SIG-M5 treated with dmso at 0.1 percent for 504 hours (cell line): ENCODE results near the gene TLX1.
"Not testable (repeated sequence)": the region's sequence is repeated elsewhere in the genome, so short reads cannot be mapped to it uniquely, and the experiment has no call there.

ENCODE experiments used
- DNase-seq: peaks from one replicate; lab custom pipeline; 2025; ENCODE audit not compliant: unreplicated experiment; lab: John Stamatoyannopoulos, UW

TLX1 gene

DNA sequence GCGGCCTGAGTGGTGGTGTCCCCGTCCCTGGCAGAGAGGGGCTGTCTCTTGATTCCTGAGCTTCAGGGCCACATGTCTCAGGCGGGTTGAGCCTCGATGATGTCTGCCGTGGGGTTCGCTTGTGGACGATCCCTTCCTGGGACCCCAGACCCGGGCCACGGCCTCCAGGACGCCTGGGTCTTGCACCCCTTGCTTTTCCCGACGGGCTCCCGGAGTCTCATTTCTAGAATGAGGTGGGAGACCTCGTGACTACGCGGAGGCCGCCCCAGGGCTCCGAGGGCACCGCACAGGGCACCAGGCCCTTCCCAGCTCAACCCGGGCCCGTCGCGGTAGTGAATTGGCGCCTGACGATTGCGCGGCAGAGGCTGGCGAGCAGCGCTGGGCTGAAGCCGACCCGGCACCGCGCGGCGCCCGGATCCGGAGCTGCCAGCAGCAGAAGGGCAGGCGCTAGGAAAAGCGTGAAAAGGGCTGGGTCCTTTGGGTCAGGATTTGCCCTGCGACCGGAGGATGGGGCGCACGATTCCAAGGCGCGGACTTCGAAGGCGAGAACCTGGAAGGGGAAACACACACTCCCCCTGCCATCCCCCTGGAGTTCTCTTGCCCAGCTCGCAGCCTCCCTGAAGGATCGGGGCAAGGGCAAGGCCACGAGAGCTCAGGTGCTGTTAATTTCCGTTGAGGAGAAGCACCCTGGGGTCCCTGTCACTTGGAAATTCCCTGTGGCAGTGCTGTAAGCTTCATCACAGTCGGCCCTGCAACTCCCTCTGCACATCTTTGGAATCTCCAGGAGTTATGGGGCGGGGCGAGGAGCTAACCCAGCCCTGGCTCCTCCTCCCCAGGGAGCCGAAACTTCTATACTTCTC lies 15.5 kb downstream of the TLX1 start:
- DNase-seq: no peak

GRCh38 chr10:101151395-101151794 lies 20.3 kb downstream of the TLX1 start:
- DNase-seq: no peak

GRCh38 chr10:101152316-101152715 lies 21.2 kb downstream of the TLX1 start:
- DNase-seq: no peak

- not testable (repeated sequence) for DNase-seq
These were observed 23.4 kb downstream of the TLX1 start for GRCh38 chr10:101154506-101154905.

DNA sequence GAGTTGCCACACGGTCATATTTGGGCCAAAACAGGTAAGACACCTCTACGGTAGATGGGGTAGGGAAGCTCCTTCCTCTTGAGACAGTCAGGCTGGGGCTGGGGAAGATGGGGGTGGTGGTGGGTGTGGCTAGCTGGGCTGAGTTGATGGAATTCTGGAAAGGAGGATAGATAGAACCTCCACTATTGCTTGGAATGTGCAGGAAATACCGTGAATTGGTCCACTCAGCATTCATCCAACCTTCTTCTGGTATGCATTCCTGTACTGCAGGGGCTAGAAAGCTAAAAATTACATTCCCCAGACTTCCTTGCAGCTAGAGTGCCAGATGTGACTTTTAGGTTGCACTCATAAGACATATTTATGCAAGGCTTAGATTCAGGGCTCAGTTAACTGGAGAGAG lies 24.8 kb downstream of the TLX1 start:
- no peak for DNase-seq

DNA sequence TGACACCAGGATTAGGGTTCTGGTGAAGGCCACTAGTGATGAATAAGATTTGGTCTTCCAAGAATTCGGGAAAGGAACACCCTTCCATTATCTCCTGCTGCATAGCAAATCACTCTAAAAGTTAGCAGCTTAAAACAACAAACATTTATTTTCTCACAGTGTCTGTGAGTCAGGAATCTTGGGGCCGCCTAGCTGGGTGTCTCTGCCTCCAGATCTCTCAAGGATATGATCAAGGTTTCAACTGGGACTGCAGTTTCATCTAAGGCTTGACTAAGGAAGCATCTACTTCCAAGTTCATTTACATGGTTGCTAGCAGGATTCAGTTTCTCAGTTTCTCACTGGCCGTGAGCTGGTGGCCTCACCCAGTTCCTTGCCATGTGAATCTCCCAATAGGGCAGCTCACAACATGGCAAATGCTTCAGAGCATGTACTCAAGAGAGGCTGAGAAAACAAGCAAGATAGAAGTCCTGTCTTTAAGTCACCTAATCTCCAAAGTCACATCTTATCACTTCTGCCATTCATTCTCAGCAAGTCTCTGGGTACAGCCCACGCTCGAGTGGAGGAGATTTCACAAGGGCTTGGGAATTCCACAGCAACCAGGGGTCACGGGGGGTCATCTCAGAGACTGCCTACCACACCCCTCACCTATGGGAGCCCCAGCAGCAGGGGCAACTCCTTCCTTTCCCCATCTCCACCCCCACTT lies 26.8 kb downstream of the TLX1 start:
- DNase-seq: no peak

- no peak for DNase-seq
These were observed 27.5 kb downstream of the TLX1 start for GRCh38 chr10:101158459-101159058.

DNA sequence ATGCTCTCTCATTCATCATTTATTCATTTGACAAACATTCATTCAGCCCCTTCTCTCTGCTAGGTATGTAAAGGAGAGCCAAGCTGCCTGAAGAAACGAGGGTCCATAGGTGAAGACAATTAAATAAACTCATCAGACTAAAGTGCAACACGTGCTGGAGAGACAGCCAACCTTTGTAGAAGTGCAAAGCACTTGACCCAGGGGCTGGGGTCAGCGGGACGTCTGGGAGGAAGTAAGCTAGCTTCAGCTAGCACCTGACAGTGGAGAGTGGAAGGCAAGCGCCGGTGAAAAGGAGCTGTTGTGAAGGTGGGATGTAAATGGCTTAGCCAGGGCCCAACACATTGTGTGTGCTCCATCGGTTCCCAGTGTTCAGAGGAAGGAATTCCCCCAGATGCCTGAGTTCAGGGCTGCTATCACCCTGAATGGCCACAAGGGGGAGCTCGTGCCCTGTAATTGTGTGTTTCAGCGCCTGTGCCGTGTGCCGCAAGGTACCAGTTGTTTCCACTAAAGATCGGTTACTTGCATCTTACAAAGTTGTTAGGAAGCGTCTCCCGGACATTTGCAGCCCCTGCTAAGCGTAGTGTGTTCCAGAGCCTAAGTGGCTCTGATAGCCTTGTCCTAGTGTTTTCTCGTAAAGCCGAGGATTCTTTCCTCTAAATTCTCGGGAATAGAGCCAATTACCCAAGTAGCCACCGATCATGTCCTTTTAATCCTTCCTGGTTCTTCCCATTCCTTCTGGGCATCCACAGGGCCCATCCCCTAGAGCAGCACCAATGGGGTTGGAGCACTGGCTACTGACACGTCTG lies 30.6 kb downstream of the TLX1 start:
- peak; percentile 66 for DNase-seq

- no peak for DNase-seq
These were observed 31.6 kb downstream of the TLX1 start for GRCh38 chr10:101162677-101163076.

- no peak for DNase-seq
These were observed 32.9 kb downstream of the TLX1 start for GRCh38 chr10:101164020-101164419.

DNA sequence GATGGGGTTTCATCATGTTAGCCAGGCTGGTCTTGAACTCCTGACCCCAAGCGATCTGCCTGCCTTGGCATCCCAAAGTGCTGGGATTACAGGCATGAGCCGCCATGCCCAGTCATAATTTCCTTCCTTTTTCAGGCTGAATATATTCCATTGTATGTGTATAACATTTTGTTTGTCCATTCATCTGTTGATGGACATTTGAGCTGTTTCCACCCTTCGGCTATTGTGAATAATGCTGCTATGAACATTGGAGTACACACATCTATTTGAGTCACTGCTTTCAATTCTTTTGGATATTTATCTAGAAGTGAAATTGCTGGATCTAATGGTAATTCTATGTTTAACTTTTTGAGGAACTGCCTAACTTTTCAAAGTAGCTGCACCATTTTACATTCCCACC lies 34.6 kb downstream of the TLX1 start:
- no peak for DNase-seq

- DNase-seq: no peak
These were observed 35.3 kb downstream of the TLX1 start for GRCh38 chr10:101166430-101166829.

DNA sequence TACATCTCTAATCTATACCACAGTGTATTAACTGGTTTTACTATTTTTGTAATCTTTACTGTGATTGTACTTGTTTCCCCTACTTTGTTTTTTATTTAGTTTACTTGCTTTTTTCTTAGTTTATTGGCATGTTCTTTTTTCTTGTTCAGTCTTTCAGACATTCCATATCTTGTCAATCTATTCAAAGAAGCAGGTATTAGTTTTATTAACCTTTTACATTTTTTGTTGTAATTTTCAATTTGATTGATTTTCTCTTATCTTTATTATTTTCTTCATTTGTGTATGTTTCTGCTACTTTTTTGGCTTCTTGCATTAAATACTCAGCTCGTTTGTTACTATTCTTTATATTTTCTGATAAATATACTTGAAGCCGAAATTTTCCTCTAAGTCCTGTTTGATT lies 41.6 kb downstream of the TLX1 start:
- no peak for DNase-seq

DNA sequence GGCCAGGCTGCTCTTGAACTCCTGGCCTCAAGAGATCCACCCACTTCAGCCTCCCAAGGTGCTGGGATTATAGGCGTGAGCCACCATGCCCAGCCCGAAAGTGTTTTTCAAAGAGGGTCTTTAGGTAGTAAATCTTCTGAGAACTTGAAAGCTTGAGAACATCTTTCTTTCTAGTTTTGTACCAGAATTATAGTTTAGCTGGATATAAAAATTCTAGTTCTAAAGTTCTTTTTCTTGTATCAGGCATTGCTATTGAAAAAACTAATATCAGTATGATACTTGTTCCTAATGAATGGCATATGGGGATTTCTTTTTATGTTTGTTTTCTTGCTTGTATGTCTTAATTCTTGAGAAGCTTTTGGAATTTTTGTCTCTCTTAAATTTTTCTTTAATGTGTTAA lies 43.2 kb downstream of the TLX1 start:
- DNase-seq: no peak

- DNase-seq: no peak
These were observed 45.5 kb downstream of the TLX1 start for GRCh38 chr10:101176577-101176976.

DNA sequence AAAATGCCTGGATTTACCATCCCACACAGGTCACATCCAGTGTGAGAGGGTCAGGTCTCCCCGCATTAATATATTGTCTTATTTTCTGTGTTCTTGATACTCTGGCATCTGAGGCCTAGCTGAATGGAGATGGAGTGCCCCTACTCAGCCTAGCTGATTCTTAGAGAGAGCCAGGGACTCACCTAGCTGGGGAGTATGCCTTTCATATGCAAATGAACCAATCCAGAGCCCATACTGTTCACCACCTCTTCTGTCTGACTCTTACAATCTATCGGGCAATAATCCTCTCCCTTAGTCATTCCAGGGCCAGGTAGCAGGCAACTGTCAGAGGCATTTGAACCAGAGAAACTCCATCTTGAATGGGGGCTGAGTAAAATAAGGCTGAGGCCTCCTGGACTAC lies 51.8 kb downstream of the TLX1 start:
- DNase-seq: no peak

DNA sequence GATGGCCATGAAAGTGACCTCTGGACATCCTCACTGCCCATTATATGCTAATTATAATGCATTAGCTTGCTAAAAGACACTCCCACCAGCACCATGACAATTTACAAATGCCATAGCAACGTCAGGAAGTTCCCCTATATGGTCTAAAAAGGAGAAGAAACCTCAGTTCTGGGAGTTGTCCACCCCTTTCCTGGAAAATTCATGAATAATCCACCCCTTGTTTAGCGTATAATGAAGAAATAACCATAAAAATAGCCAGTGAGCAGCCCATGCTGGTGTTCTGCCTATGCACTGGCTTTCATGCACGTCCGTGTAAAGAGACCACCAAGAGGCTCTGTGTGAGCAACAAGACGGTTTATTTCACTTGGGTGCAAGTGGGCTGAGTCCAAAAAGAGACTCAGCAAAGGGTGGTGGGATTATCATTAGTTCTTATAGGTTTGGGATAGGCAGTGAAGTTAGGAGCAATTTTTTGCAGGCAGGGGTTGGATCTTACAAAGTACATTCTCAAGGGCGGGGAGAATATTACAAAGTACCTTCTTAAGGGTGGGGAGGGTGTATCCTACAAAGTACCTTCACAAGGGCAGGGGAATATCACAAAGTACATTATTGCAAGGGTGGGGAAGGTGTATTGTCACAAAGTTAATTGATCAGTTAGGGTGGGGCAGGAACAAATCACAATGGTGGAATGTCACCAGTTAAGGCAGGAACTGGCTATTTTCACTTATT lies 52.5 kb downstream of the TLX1 start:
- DNase-seq: no peak
